Activated naive CD4-positive, alpha-beta T cell (primary cell): ENCODE measurements around the gene FAAP100.

ENCODE experiments used
- DNase-seq, 4 experiments: peaks; one replicate each; lab custom pipeline; 2025; lab: John Stamatoyannopoulos, UW

Gene FAAP100

GRCh38 chr17:81524865-81525159 lies 27.3 kb downstream of the FAAP100 start:
- no peak for DNase-seq

- DNase-seq = no peak
Observed at GRCh38 chr17:81524039-81524864, 27.9 kb downstream of the FAAP100 start.

- no peak for DNase-seq
Observed at GRCh38 chr17:81523402-81524038, 28.6 kb downstream of the FAAP100 start.

- DNase-seq = no peak
Observed at GRCh38 chr17:81522491-81523401, 29.4 kb downstream of the FAAP100 start.

DNA sequence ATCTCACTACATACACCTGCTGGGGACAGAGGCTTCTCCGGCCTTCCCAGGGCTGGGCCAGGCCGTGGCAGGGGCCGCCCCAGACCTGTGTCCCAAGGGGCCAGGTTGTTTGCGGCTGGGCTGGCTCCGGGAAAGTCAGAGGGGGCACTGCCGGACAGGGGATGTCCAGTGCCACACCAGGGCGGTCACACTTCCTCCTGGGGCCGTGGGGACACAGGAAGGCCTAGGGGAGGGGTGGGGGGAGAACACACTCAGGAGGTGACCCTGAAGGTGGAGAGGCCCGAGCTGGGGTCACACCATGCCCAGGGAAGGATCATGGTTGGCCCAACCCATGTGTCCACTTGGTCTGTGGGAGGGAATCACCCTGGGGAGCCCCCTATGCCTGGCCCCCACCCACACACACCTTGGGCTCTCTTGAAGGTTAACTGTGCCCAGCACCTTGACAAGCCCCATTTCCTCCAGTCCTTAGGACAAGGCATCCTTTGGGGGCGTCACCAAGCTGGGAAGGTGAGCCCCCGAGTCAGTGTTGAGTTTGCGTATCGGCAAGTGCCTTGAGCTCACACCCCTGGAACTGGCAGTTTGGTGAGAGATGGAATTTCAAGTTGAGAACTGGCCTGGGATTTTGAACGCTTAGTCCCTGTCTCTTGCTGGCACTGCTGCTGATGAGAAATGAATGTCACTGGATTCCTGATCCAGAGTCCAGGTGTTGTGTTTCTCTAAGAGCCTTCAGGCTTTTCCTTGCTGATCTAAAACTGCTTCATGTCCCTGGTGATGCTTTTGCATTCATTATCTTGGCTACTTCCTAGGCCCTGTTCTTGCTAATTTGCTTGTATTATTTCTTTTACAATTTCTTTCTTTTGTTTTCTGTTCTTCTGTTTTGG lies 31.9 kb downstream of the FAAP100 start:
- no peak for DNase-seq

GRCh38 chr17:81519284-81520020 lies 32.7 kb downstream of the FAAP100 start:
- peak in 2 of 4 experiments; percentile 35 to 65 for DNase-seq

- peak in 1 of 4 experiments; percentile 31 for DNase-seq
Observed at GRCh38 chr17:81518785-81519283, 33.3 kb downstream of the FAAP100 start.

GRCh38 chr17:81518113-81518784 lies 33.9 kb downstream of the FAAP100 start:
- no peak for DNase-seq

DNA sequence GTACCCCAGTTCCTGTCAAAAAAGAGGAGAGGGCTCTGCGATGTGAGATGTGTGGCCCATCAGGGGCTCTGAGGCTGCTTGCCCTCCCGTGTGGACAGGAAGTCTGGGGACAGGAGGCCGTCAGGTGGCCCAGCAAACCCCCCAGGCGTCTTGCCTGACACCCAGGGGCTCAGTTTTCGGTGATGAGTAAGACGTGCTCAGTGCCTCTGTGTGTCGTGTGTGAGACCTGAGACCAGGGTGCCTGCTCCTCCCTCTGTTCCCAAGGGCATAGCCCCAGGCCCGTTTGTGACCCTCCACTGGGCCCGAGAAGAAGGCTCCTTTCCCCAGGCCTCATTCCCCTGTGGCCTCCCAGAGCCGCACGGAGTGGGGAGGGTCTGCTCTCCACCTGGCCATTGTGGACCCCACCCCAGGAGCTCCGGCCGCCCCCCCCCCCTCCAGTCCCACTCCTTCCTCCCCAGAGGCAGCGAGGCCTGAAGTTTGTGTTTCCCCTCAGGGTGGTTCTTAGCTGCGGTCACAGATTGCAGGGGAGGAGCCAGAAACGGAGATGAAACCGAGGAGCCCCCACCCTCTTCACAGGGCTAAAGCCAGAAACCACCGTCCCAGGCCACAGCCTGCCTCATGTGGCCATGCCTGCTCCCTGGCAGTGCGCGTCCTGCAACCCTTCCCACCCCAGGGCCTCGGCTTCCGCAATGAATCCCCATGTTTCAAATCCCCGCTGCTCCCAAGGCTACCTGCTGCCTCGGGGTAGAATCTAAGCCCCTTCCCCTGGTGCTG lies 34.6 kb downstream of the FAAP100 start:
- no peak for DNase-seq

DNA sequence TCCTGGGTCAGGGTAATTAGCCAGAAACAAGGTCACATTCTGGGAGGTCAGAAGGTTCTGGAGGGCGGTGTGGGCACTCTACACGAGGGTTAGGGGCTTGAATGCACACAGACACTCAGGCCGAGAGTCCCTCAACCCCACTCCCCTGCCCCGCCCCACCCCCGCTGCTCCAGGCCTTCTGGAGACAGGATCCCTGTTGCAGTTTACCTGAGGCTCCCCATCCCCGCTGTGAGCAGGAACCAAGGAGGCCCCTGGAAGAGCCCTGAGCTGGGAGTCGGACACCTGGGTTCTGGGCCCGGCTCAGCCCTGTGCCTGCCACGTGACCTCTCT lies 35.2 kb downstream of the FAAP100 start:
- no peak for DNase-seq

- DNase-seq = no peak
Observed at GRCh38 chr17:81516439-81516838, 35.7 kb downstream of the FAAP100 start.

DNA sequence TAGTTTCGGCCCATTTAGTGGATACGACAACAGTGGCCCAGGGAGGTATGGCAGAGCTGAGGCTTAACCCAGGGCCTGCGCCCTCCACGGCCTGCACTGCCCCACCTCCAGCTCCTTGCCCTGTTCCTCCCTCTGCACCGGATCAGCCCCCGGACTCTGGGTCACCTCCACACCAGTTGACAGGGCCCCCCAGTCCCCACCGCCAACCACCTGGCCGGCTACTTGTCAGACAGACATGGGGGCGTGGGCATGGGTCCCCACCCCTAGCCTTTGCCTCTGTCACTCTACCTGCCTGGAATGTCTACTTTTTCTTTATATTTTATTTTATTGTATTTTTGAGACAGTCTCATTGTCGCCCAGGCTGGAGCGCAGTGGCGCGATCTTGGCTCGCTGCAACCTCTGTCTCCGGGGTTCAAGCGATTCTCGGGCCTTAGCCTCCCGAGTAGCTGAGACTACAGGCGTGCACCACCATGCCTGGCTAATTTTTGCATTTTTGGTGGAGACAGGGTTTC lies 36.6 kb downstream of the FAAP100 start:
- DNase-seq = no peak

DNA sequence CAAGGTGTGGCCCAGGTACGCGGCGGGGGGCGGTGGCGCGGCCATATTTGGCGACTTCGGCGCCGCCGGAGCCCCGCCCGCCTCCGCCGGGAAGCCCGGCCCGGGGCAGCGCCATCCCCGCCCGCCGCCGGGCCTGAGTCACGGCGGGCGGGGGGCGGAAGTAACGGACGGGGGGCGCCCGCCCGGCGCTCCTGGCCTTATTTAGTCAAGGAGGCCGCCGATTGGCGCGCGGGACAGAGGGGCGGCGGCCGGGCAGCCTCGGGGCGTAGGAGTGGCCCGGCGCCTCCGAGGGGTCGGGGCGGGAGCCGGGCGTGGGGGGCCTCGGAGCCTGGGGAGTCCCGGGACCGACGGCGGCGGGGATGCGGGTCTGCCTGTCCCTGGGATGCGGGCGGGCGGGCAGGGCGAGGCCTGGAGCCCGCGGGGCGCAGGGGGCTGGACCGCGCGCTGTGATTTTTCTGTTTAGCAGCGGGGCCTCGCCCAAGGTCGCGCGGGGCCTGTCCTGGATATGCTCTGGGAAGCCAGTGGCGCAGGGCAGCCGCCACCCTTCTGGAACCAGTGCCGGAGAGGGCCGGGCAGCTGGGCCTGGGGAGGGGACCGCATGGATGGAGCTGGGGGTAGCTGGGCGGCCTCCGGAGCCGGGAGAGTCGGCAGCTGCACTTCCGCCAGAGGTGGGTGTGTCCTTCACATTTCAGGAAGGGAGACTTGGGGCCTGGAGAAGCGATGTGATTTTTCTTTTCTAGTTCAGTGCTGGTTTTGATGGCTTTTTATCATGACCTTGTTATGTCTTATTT lies 37.2 kb downstream of the FAAP100 start:
- DNase-seq = peak in 2 of 4 experiments; percentile 19 to 52

DNA sequence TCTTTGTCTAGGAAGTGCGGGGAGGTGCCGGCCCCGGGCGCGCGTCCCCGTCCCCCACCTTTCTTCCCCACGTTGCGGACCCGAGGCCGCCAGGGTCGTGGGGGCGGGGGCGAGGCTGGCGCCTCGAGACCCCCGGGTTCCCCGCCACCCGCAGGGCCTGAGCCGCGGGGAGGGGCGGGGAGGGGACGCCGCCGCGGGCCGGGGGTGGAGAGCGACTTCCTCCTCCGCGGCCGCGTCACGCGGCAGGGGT lies 37.7 kb downstream of the FAAP100 start:
- no peak for DNase-seq

GRCh38 chr17:81513753-81514488 lies 38.2 kb downstream of the FAAP100 start:
- DNase-seq = peak in 1 of 4 experiments; percentile 33

GRCh38 chr17:81513372-81513752 lies 38.8 kb downstream of the FAAP100 start:
- DNase-seq = peak in 2 of 4 experiments; percentile 20 to 56

- peak; percentile 78 to 91 (median 83) for DNase-seq
Observed at GRCh38 chr17:81512562-81513371, 39.4 kb downstream of the FAAP100 start, which contains the start of gene ACTG1. Gene ACTG1, minus strand, starts transcription at chr17:81512799. Its CDS starts 445 bp downstream, at chr17:81512354.
